Measurements from ENCODE around the gene DNAH14.

DNAH14 gene

DNA sequence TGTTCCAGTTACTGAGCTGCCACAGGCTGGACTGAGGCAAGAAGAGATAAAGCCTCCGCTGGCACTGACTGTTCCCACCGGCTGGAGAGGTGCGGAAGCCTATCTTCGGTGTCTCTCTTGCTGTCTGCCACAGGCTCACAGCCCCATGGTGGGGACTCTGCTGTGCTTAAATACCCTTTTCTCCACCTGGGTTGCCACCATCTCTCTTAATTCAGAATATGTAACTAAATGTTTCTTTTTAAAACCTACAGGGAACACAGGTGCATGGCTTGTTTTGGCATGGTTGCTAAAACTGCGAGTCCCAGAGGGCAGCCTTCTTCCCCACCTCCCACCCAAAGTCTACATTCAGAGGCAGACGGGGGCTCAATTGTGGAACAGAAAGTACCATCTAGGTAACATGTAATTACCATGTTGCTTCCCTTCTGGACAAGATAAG is 506.5 kb downstream of the DNAH14 start:
- DNase-seq: no peak

DNA sequence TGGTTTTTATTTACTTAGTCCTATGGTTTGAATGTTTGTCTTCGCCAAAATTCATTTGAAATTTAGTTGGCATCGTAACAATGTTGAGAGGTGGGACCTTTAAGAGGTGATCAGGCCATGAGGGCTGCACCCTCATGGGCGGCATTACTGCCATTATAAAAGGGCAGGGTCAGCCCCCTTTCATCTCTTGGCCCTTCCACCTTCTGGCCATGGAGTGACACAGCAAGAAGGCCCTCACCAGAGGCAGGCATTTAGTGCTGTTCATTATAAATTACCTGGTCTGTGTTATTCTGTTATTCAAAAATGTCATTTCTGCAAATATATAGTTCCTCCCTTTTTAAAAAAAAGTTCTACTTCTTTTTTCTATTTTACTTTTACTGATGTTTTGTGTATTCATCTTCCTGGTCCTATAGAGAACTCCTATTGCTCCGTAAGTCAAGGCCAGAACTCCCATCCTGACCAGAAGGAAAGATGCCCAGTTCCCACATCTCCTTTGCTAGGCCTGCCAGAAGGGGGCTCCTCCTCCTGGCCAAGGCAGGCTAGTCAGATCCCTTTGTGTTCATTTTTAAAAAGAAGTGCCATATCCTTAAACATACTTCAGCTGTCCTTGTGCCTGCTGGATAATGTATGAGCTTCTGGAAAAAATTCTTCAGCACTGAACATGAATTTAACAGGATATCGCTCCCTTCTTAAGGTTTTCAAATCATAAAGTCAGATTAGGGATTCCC is 508.4 kb downstream of the DNAH14 start:
- DNase-seq: no peak

DNA sequence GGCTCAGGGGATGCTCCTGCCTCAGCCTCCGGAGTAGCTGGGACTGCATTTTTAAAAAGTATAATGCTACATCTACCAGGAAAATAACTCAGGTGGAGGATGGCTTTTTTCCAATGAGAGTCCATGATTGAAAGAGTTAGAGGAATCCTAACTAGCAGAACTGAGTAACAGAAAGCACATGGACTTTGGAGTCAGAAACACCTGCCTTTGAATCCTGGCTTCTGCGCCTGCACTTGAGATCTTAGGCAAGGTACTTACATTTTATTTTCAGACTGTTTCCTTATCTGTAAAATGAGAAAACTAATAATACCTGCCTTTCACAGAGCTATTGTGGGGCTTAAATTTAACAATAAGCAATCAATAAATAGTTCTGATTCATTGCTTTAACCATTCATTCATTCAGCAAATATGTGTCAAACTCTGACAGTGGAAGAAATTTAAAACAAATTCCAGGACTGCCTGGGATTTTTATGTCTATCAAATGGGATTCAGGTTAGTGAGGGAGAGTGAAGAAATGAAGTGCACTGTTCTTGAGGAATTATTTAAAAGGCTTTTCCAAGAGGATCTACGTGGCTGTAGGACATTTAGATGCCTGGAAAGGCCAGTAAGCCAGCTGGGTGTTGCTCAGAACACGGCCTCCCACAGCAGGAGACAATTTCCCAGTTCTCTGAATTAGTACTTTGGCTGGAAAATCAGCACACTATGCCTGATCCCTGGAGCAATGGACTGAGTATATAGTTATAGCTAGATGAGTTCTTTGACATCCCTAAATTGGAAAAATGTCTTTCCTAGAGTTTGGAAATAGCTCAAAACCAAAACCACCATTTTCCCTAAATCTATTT is 511.1 kb downstream of the DNAH14 start:
- DNase-seq: no peak

DNA sequence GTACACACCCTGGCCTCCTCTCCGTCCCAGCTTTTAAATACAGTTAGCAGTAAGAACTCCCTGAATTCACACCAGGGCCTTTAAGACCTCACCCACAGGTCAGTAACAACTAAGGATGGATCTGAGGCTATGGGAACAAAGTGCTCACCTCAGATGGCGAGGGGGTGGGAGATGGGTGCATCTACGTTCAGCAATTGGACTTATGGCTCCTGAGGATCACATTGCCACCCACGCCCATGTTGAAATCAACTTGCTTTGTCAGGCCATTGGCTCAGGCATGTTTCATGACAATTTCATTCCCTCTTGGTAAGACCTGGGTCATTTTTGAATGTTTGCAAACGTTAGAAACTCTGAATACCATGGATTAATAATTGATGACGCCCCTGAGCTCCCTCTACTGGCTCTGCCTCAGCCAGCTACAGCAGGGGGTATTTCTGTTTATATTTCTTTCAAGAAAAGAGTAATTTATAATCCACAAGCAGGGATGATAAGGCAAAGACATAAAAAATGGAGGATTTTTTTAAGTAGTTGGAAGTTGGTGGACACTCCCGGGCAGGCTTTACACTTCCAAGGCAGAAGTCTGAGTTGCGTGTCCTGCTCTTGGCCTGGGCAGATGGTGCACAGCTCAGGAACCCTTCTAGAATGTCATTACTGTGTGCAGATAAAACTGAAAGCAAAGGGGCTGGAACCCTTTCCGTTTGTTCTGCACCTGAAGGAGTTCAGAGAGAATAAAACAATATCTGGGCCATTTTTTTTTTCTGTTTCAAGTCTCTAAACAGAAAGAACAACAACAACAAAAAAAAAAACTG is 512.0 kb downstream of the DNAH14 start:
- no peak for DNase-seq

DNA sequence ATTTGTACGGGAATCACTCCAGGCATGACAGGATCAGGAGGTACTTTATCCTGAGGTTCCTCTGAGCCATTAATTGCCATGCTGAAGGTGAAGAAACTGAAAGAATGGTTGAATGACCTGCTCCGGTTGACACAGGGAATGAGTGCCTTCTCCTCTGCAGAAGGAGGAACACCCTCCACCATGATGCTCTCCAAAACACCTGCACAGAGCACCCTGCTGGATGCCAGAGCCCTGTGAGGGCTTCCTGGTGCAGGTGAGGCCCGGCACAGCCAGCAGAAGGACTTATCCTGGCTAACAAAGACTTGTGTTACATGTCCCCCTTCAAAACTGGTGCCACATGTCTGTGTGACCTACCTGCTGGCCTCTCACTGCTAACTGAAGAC is 512.6 kb downstream of the DNAH14 start:
- no peak for DNase-seq

DNA sequence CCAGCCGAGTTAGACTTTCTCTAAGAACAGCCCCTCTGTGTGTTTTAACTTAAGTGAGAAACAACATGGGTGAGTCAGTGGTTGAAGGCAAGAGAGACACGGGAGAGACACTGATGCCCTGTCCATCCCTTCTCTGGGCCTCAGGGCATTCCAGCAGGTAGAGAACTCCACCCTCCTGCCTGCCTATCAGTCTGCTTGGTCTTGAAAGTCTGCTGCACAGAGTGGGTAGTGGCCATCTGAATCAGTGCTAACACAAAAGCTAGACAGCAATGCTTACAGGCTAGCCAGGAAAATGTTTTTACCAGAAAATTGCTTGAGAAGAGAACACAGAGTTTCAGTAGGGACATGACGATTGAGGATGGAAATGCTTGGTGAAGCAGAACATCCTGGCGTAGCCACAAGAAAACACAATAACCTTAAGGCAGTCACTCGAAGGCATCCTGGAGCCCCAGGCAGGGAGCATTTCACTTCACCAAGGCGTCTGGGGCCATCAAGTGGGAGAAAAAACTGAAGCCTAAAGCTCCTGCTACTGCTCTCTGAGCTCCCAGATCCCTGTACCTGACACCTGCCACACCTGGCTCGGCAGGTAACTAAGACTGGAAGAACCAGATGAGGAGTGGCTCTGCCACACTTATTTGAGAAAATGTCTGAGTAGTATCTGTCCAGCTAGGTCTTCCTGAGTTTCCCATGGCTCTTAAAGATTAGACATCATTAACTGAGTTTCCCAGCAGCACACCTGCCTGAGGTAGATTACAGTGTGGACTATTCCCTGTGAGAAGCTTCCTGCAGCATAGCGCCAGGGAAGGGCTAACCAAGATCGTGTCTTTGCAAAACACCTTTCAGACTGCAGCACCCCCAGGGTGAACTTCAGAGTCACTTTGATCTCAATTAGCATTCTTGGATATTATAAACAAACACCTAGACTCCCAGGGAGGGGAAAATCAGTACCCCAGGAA is 516.4 kb downstream of the DNAH14 start:
- no peak for DNase-seq

DNA sequence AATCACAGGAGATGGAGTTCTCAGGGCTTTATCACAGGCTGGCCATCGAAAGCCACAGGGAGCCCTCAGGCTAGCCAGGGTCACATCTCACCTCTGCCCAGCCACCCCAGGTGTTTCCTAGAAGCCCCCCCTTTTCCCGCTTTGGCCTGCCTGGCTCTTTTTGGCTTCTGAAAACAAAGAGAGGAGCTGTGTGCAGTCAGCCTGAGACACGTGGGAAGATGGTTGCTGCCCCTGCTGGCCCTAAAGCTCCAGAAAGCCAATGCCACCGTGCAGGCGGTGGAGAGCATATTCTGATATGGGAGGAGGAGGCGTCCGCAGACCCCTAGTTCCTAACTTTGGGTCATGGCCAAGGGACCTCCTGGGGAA is 517.1 kb downstream of the DNAH14 start:
- no peak for DNase-seq

DNA sequence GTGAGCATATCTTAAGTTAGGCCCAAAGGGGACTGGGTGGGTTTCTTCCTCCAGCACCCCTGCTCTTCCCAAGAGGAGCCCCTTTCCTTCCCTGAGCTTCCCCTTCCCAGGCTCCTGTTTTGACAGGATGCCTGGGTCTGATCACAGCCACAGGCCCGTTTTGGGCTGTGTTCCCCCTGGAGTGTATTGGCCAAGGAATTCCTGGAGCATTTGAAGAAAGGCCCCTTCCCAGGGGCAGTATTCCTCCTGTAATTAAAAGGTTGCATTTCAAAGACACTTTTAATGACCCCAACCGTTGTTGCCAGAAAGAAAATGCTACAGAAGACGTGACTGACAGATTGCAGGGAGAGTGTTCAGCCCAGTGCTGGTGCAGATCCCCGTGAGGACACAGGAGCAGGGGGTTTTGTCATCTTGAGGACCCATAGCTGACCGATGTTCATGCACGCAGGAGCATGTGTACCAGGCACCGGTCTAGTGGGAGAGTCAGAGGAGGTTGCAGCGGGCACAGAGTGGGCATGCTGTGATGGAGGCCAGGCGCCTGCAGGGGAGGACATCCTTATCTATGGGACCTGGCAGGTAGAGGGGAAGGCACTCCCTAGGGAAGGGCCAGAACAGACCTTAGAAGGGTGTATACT is 517.6 kb downstream of the DNAH14 start:
- DNase-seq: no peak

DNA sequence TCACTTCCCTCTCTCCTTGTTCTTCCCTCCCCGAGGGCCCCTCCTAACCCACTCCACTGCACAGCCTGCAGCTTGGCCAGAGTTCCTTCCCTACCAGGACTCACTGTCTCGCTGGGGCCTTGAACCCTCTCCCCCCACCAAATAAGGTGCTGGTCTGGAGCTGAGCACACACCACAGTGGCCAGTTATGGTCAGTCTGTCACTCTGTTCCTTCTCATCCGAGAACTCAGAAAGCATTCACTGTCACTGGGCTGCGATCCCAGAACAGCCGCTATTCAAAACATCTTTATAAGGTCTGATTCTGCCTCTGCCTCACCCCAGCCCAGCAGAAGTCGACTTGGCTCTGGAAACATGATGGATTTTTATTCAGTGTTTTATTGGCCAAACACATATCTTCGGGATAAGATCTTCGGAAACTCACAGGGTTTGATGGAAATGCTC is 518.2 kb downstream of the DNAH14 start:
- DNase-seq: peak; percentile 57

DNA sequence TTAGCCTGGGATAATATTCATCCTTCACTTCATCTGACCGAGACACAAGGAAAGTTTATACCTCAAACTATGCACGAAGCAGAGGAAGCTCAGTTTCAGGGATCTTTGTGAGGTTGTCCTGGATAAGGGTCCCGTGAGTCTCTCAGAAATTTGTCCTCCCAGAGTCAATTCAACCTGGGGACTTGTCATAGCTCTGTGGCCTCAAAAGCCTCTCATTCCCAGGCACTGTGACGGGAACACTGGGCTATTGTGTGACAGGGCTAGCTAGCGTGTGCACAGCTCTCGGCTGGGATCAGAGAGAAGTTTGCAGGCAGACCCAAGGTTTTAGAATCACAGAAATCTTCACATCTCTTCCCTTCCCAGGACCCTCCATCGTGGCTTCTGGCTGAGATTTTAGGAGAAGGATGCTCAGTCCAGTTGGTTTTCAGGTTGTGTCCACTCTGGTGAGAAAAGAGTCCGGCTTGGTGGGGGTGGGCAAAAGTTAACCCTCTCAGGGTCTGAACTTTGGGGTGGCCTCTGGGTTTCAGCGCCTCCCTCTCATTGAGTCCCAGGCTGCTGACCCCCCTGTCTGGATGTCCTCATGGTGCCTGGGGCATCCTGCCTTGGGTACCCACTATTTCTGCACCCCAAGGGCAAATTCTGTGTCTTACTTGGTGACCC is 518.8 kb downstream of the DNAH14 start:
- peak; percentile 31 for DNase-seq
